Jurkat, Clone E6-1 (cell line): ENCODE results near the gene ASMT. TPM values are rescaled to one million over a fixed set of nuclear protein-coding genes. Genes with fewer than 3 reads are reported as not detected.
"Not testable (repeated sequence)": the region's sequence is repeated elsewhere in the genome, so short reads cannot be mapped to it uniquely, and the experiment has no call there.

Source experiments
- DNase-seq: peaks from one replicate; pipeline ENCODE4 v3.0.0-alpha.2; 2011; ENCODE audit warnings: low read depth, low spot score
- H3K4me3 ChIP-seq: 2 replicates; pipeline ENCODE4 v1.5.1; 2011; ENCODE audit warnings: mild to moderate bottlenecking, low read length, control low read depth, moderate library complexity
- polyA plus RNA-seq: library from polyadenylated mRNA; unstranded; fragments of >200 nt; gene quantifications from one replicate; pipeline ENCODE4 v1.2.1, GENCODE V29; 2012; ENCODE audit warnings: missing spikeins; ENCODE audit not compliant: insufficient read length, insufficient read depth

The ASMT gene, protein sequence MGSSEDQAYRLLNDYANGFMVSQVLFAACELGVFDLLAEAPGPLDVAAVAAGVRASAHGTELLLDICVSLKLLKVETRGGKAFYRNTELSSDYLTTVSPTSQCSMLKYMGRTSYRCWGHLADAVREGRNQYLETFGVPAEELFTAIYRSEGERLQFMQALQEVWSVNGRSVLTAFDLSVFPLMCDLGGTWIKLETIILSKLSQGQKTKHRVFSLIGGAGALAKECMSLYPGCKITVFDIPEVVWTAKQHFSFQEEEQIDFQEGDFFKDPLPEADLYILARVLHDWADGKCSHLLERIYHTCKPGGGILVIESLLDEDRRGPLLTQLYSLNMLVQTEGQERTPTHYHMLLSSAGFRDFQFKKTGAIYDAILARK
- polyA plus RNA-seq, result not detected

DNA sequence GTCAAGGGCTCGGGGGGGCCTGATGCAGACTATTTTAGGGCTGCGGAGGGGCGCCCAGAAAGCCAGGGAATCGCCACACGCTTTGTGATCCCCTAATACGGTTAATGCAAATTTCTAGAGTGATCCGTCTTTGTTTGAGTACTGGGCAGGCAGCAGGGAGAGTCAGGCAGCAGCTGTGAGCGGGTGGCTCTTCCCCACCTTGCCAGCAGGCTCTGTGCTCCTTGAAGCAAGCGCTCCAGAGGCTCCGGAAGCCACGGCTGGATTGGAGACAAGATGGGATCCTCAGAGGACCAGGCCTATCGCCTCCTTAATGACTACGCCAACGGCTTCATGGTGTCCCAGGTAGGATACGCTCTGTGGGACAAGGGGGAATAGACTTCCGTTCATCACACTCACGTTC is at the start of gene ASMT:
Gene ASMT (plus strand): TSS at position 133 of the 400 bp plus-strand sequence. CDS start 141 bp downstream, at position 274.
- H3K4me3 ChIP-seq, result no peak within 1 kb of the TSS
- no peak for DNase-seq

- H3K4me3 ChIP-seq, DNase-seq: not testable (repeated sequence)
Measured at GRCh38 chrX:1574181-1574580, 40.7 kb upstream of the ASMT start.

DNA sequence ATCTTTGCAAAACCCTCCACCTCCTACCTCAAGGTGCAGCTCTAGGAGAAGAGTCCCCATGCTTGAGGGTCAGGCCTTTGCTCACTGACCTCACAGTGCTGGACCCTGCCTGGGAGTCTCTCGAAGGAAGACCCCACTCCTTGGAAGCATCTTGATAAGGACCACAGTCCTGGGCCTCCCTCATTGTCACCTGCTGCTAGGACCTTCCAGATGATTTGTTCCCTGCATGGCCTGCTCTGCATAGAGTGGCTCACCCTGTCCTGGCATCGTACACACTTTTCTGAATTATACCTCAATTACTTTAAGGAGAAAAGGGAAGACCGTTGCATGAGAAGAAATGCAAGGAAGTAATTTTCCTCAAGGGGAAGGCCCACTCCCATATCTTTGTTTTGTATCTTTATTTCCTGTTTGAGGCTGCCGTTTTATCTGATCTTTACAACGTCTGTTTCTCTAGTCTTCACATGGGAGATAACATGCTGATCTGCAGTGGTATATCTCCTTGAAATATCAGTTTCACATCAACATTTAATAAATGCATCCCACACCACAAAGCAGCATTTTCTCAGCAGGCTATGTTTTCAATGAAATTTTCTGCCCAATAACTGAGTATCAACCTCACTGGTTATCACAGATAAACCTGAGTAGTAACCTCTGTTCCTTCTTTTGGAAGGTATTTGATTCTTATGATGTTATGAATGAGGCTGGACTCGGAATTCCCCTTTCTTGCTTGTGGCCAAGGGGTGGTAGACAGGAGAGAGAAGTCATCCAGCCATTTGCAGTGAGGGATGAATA is 38.5 kb upstream of the ASMT start:
- peak; percentile 70 for DNase-seq
- no peak overlapping the region; the same call in 1 of the 2 replicates for H3K4me3 ChIP-seq

DNA sequence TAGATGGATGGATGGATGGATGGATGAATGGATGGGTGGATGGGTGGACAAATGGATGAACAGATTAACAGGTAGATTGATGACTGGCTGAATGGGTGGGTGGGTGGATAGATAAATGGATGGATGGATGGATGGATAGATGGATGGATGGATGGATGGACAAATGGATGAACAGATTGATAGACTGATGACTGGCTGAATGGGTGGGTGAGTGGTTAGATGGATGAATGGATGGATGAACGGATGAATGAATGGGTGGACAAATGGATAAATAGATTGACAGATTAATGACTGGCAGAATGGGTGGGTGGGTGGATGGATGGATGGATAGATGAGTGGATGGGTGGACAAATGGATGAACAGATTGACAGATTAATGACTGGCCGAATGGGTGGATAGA is 37.0 kb upstream of the ASMT start:
- DNase-seq, result no peak
- no peak overlapping the region for H3K4me3 ChIP-seq

GRCh38 chrX:1578511-1579173 is 36.2 kb upstream of the ASMT start:
- no peak for DNase-seq
- H3K4me3 ChIP-seq, result no peak overlapping the region

GRCh38 chrX:1581132-1581531 is 33.7 kb upstream of the ASMT start:
- peak; percentile 87 for DNase-seq
- no peak overlapping the region for H3K4me3 ChIP-seq

GRCh38 chrX:1582686-1583437 is 32.0 kb upstream of the ASMT start:
- no peak for DNase-seq
- H3K4me3 ChIP-seq, result no peak overlapping the region

GRCh38 chrX:1584237-1585011 is 30.4 kb upstream of the ASMT start:
- no peak overlapping the region for H3K4me3 ChIP-seq
- DNase-seq, result no peak

DNA sequence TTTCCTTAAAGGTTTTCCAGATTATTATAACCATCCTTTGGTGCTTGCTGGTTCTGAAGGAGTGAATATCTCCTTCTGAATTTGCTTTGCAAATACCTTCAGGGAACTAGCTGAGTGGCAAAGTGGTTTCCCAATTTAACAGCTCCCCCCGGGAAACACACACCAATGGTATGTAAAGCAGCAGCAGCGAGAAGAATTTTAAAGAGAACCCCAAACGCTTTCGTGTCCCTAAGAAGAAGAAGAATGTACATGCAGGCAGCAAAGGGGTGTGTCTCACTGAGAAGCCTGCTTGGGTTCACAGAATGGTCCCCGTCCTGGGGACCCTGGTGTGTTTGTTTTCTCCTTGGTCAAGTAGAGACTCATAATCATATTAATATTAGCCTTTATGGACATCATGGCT is 27.7 kb upstream of the ASMT start:
- no peak for DNase-seq
- H3K4me3 ChIP-seq, result no peak overlapping the region

DNA sequence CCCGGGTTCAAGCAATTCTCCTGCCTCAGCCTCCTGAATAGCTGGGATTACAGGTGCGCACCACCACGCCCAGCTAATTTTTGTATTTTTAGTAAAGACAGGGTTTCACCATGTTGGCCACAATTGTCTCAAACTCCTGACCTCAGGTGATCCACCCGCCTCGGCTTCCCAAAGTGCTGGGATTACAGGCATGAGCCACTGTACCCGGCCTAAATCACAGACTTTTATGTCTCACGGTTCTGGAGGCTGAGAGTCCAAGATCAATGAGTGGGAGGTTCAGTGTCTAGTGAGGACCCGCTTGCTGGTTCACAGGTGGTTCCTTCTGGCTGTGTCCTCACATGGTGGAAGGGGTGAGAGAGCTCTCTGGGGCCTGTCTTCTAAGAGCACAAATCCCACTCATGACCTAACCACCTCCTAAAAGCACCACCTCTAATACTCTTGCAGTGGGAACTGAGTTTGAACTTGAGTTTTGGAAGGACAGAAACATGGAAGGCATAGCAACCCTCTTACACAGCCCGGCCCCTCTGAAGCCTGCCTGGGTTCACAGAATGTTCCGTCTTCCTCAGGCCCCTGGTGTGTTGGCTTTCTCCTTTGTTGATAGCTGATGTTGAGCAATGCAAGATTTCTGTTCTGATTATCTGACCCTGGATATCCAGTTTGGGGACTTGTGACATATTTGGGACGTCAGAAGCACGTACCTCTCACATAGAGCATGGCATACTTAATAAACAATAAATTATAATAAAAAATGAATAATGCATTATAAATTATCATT is 25.3 kb upstream of the ASMT start:
- no peak overlapping the region for H3K4me3 ChIP-seq
- no peak for DNase-seq

- peak within 1 kb of the TSS; percentile 90 for H3K4me3 ChIP-seq
- peak; percentile 90 for DNase-seq
Measured at GRCh38 chrX:1591102-1591862, 23.6 kb upstream of the ASMT start, which contains the start of gene AKAP17A. Gene AKAP17A (plus strand): TSS chrX:1591604. CDS start chrX:1593463, 1,859 bp downstream.

GRCh38 chrX:1591863-1592469 is 22.9 kb upstream of the ASMT start:
- no peak for DNase-seq
- H3K4me3 ChIP-seq, result peak overlapping the region; percentile 90

DNA sequence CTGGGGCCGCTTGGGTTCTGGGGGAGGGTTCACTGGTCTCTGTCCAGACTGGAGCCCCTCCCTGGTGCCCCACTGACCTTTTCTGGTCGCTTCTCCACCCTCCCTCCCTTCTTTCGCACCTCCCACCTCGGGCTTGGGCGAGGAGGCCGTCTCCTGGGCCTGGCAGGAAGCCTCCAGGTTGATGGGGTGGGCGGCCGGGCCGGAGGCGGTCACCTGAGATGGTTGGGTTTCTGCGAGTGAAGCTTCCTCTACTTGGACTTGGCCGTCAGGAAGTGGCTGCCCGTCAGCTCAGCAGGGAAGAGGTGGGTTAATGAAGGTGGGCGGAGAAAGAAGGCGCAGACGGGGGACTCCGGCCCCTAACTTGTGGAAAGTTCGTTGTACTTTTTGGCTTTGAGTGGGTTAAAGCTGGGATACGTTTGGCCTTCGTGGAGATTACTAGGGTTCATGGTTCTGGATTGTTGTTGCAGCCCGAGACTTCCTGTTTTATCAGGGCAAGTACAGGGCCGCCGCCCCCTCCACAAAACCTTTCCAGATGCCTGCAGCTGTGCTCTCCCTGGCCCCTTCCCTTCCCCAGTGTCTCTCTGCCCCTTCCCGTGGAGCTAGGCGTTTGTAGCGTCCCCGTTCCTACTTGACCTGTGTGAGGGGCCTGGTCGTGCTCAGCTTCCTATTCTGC is 22.3 kb upstream of the ASMT start:
- no peak for DNase-seq

DNA sequence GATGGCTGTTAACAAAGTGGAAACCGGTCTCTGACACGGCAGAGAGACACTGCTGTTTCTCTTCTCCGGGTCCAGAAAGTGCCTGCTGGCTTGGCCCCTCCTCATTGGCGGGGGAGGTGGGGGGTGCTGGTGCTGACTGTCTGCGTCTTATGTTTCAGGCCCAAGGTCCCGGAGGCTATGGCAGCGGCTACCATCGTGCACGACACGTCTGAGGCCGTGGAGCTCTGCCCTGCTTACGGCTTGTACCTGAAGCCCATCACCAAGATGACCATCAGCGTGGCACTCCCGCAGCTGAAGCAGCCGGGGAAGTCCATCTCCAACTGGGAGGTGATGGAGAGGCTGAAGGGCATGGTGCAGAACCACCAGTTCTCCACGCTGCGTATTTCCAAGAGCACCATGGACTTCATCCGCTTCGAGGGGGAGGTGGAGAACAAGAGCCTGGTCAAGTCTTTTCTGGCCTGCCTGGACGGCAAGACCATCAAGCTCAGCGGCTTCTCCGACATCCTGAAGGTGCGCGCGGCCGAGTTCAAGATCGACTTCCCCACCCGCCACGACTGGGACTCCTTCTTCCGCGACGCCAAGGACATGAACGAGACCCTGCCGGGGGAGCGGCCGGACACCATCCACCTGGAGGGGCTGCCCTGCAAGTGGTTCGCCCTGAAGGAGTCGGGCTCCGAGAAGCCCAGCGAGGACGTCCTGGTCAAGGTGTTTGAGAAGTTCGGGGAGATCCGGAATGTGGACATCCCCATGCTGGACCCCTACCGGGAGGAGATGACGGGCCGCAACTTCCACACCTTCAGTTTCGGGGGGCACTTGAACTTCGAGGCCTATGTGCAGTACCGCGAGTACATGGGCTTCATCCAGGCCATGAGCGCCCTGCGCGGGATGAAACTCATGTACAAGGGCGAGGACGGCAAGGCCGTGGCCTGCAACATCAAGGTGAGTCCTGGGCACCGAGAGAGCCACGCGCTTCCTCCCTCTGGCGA is 21.3 kb upstream of the ASMT start:
- no peak for DNase-seq
- peak overlapping the region; percentile 90 for H3K4me3 ChIP-seq

More for the DNA sequence above, 22.3 kb upstream of the ASMT start:
- peak overlapping the region; percentile 90 for H3K4me3 ChIP-seq

DNA sequence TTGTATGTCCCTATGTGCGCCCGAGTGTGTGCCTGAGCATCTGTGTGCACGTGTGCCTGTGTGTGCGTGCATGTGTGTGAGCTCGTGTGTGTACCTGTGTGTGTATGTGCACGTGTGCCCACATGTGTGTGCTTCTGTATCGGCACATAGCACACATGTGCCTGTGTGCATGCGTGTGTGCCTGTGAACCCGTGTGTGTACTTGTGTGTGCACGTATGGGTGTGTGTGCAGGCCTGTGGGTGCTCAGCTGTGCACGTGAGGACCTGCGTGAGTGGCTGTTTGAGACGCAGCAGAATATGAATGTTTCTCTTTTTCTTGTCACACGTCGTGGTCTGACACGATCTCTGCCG is 19.2 kb upstream of the ASMT start:
- DNase-seq, result no peak
- H3K4me3 ChIP-seq, result no peak overlapping the region
